ENCODE measurements around the gene CCDC91.

- TF ChIP-seq, protein P1, sequence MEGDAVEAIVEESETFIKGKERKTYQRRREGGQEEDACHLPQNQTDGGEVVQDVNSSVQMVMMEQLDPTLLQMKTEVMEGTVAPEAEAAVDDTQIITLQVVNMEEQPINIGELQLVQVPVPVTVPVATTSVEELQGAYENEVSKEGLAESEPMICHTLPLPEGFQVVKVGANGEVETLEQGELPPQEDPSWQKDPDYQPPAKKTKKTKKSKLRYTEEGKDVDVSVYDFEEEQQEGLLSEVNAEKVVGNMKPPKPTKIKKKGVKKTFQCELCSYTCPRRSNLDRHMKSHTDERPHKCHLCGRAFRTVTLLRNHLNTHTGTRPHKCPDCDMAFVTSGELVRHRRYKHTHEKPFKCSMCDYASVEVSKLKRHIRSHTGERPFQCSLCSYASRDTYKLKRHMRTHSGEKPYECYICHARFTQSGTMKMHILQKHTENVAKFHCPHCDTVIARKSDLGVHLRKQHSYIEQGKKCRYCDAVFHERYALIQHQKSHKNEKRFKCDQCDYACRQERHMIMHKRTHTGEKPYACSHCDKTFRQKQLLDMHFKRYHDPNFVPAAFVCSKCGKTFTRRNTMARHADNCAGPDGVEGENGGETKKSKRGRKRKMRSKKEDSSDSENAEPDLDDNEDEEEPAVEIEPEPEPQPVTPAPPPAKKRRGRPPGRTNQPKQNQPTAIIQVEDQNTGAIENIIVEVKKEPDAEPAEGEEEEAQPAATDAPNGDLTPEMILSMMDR (conservative IDR thresholded peaks at IDR 0.05; ENCODE audit: low read depth, low read length), result no peak
- TF ChIP-seq EZH2 (IDR thresholded peaks at IDR 0.05; ENCODE audit: borderline replicate concordance, low read depth, low read length, poor library complexity, severe bottlenecking), result no peak
These were observed 58.4 kb downstream of the CCDC91 start for GRCh38 chr12:28248555-28249145.

All from A673 (cell line).